Measurements from ENCODE around the gene NKX6-2.
"Not testable (repeated sequence)": the region's sequence is repeated elsewhere in the genome, so short reads cannot be mapped to it uniquely, and the experiment has no call there.

The NKX6-2 gene

DNA sequence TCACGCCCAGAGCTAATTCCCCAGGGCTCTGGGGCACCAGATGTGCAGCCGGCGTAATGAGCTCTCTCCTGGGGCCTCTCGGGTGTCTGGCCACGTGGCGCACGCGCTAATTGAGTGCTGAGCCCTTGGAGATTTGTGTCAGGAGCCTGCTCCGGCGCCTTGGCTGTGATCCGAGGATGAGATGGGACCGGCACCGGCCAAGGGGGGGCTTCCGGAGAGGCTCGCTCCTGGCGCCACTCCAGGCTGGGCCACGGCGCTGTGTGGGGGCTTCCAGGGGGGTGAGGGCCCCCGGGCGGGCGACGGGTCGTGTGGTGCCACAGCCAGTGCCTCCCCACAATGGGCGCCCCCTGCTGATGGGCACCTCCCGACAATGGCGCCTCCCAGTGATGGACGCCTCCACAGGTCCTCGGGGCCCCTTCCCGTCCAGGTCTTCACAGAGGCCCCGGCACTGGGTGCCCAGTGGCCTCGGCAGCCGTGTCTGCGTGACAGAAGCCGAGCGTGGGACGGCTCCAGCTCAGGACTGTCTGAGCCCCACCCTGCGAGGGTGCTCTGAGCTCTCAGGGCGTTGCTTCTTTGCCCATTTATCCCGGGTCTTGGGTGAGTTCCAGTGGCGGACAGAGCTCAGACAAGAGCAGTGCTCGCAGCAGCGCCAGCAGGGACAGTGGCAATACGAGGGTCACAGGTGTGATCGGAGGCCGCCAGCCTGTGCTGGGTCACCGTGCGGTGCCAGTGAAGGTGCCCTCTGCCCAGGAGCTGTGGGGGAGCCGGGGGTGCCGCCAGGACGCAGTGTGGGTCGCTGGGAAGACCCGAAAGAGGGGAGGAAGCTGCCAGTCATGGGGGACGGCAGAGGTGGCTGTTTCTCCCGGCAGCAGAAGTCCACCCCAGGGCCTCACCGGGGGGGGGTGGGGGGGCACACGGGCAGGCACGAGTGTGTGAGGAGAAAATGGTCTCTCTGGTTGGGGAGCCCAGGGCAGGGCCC is 8.2 kb upstream of the NKX6-2 start:
- DNase-seq, result no peak

DNA sequence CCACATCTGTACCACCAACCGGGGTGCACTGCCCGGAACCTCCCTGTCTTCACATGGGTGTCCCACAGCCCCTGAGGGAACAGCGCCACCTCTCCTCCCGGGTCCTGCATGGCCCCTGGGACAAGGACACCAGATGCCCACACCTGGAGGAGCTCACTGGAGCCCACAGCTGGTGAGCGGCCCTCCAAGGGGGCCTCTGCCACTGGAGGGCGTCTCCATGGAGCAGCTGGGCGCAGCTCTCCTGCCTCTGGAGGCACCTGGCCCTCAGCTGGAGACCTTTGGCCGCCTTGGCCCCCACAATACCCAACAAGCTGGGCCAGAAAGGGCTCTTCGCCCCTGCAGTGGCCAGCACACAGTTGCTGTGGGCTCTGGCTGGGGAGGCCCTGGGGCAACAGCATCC is 7.3 kb upstream of the NKX6-2 start:
- DNase-seq, result no peak

- no peak for DNase-seq
Measured at GRCh38 chr10:132792796-132793195, 6.8 kb upstream of the NKX6-2 start.

- DNase-seq, result not testable (repeated sequence)
Measured at GRCh38 chr10:132792099-132792498, 6.2 kb upstream of the NKX6-2 start.

- no peak for DNase-seq
Measured at GRCh38 chr10:132790934-132791829, 5.2 kb upstream of the NKX6-2 start.

DNA sequence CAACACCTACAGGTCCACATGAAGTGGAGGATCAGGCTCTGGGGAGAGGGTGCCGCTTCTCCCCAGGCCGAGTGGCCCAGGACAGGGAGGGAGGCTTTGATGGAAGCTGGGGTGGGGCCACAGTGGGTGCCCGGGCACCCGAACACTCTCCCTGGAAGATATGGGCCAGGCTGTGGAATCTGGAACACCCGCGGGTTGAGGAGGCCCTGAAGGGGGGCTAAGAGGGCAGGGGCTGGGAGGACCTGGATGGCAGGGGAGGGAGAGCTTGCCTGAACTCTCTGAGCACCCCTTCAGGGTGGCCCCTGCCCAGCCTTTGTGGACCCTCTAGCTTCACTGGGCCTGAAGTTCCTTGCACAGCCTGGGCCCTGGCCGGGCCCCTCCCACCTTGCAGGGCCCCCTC is 4.5 kb upstream of the NKX6-2 start:
- no peak for DNase-seq

GRCh38 chr10:132789659-132790148 is 3.8 kb upstream of the NKX6-2 start:
- no peak for DNase-seq

- DNase-seq, result no peak
Measured at GRCh38 chr10:132788831-132789219, 2.9 kb upstream of the NKX6-2 start.

DNA sequence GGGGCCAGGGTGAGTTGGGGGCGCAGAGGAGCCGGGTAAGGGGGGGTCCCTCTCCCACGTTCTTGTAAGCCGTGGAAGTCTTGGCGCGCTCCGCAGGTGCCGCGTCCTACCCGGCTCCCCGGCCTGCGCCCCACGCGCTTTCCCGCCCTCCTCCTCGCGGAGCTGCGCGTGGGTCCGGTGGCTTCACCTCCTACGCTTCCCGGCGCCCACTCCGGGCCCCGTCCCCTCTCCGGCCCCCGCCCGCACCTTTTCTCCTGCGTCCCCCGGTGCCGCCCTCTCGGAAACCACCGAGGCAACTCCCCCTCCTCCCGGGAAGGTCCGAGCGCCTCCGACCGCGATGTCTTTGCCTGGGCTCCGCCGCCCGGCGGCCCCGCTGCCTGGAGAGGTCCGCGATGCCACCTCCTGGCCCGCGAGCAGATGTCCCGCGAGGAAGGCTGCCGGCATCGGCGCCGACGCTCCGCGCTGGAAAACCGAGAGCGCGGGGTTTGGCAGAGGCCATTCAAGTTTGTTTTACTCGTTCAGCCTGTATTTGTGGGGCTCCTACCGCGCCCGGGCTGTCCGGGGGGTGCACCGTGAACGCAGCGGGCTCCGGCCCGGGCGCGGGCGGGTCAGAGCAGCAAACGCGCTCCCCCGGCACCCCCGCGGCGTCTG is 2.4 kb upstream of the NKX6-2 start:
- DNase-seq, result no peak

GRCh38 chr10:132787495-132788179 is 1.7 kb upstream of the NKX6-2 start:
- no peak for DNase-seq

- DNase-seq, result no peak
Measured at GRCh38 chr10:132786884-132787494, 1.0 kb upstream of the NKX6-2 start.

GRCh38 chr10:132786476-132786883 is 533 bp upstream of the NKX6-2 start:
- no peak for DNase-seq

DNA sequence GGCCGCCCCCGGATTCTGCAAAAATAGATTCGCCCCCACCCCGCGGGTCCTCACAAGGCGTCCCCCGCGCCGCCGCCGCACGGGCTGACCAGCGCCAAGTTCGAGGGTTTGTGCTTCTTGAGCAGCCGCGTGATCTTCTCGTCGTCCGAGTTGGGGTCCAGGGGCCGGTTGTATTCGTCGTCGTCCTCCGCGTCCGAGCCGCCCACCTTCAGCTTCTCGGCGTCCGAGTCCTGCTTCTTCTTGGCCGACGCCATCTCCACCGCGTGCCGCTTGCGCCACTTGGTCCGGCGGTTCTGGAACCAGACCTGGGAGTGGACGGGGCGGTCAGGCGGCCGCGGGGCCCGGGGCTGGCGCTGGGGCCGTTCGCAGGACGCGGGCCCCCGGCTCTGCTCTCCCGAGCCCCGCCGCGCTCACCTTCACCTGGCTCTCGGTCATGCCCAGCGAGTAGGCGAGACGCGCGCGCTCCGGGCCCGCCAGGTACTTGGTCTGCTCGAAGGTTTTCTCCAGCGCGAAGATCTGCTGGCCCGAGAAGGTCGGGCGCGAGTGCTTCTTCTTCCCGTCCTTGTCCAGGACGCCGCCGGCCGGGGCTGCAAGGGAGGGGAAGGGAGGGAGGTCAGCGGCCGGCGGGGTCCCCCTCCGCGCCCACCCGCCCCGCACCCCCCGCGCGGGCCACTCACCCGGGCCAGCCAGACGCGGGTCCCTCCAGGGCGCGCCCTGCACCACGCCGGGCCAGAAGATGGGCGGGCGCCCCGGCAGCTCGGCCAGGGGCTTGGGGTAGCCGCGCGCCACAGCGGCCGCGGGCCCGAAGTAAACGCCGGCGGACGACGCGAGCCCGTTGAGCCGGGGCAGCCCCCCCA is 853 bp downstream of the NKX6-2 start:
- no peak for DNase-seq

DNA sequence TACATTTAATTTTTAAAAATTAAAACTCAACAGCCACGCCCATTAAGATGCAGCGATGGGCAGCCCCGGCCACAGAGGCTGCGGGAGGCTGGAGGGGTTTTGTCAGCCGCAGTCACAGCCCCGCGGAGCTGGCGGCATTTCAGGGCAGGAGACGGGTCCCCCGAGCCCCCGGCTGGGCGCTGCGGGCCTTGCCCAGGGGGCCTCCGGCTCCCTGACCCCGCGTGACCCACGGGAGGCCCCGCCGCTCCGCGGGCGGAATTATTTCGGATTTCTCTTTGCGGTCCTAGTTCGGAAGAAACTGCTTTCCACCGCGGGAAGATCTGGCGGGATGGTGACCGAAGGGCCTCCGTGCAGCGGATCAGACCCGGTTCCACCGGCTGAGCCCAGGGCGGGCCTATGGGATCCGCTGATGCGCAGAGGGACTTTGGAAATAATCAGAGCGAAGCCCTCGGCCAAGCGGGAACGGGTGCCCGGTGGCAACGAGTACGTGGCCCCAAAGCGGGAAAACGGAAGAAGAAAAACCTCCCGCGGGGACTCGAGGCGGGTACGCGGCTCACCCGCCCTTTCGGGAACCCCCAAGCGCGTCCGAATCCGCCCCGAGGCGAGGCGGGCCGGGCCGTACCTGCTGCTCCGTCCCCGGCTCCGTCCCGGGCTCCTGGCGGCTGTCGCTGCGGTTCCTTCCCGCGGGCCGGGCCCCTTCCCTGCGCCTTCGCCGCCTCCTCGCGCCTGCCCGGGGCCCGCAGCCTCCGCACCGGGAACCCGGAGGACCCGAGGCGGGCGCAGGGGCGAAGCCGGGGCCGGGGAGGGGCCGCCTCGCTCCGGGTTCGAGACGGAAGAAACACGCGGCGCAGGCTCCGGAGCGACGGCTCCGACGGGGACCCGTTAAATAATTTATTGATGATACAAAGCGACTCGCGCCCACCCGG is 1.7 kb downstream of the NKX6-2 start:
- no peak for DNase-seq

DNA sequence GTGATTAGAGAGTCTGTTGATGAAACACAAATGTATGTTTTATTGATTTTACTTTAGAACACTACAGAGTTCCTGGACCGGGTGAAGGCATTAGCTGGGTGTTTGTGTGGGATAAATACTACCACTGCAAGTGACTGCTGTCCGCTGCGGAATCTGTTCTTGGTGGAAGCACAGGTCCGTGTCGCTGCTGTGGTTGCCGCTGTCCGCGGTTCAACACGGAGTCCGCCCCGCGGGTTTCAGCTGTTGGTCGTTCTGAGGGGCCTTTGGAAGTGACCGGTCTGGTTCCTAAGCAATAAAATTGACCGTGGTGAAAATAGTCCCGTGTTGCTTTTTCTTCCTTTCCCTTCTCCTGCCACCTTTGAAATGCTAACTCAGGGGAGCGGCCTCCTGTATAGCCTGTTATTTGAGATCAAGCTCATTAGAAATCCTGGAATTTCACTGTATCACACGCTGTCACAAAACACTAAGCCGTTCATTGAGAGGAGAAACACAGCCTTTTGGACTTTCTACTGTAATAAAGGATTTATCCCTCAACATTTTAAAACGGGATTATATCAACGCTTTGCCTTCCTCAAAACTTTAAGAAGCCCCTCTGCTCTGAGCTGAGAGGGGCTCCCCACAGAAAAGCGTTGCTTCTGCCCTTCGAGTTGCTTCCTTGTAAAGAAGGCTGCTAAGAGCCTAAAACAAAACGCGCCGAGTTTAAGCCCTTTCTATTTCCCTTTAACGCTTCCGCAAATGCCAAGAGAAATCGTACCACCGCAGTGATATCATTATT is 2.6 kb downstream of the NKX6-2 start:
- no peak for DNase-seq

DNA sequence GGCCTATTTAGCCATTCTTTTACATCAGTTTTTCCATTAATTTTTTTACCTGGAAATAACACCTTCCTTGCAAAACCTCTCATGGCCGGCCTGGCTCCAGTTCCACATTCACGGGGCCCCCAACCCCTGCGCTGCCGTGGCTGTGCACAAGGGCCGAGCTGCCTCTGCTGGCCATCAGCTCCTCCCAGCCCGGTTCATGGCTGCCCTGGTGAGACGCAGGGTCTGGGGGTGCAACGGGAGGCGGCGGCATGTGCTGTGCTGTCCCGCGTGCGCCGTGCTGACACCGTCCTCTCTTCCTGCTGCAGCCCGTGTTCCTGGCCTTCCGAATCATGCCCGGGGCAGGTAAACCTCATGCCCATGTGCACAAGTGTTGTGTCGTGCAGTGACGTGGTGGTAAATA is 4.4 kb downstream of the NKX6-2 start:
- no peak for DNase-seq

DNA sequence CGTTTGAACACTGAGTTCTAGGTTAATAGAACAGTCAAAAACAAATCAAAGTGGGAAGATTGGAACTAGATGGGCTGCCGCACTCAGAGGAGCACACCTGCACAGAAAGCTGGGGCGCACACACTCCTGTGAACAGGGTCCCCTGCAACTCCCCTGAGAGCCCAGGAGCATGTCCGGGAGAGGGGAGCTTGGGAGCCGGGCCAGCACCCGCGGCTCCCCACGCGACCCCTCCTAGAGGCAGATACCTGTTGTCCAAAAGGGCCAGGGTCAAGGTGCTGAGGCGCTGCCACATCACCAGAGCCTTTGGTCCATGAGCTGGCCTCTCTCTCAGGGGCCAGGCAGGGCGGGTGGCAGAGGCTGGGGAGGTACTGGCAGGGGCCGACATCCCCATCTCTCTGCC is 5.6 kb downstream of the NKX6-2 start:
- no peak for DNase-seq

GRCh38 chr10:132779549-132780294 is 6.2 kb downstream of the NKX6-2 start:
- no peak for DNase-seq

Measured in activated CD4-positive, alpha-beta T cell treated with anti-CD3 and anti-CD28 coated beads for 1 hour (primary cell).